Germinal center (tissue), 1 donor: ENCODE data around the gene EFCAB6.

Source experiments
- DNase-seq: peaks from one replicate; pipeline ENCODE4 v3.0.0; 2012; ENCODE audit warnings: mixed read lengths, low spot score

The EFCAB6 gene

GRCh38 chr22:43812149-43812842 is at the start of gene EFCAB6:
EFCAB6 (minus strand) TSS chr22:43812305; CDS start chr22:43782318, 29,987 bp downstream.
- peak; percentile 94 for DNase-seq

GRCh38 chr22:43861529-43861928 is 49.4 kb upstream of the EFCAB6 start:
- DNase-seq = no peak

- no peak for DNase-seq
These were observed 48.7 kb upstream of the EFCAB6 start for GRCh38 chr22:43860831-43861230.

- DNase-seq = no peak
These were observed 48.0 kb upstream of the EFCAB6 start for GRCh38 chr22:43860126-43860525.

GRCh38 chr22:43859621-43860020 is 47.5 kb upstream of the EFCAB6 start:
- no peak for DNase-seq

GRCh38 chr22:43859176-43859575 is 47.1 kb upstream of the EFCAB6 start:
- no peak for DNase-seq

GRCh38 chr22:43858156-43858895 is 46.2 kb upstream of the EFCAB6 start:
- no peak for DNase-seq

- DNase-seq = no peak
These were observed 45.3 kb upstream of the EFCAB6 start for GRCh38 chr22:43857367-43857766.

- no peak for DNase-seq
These were observed 43.3 kb upstream of the EFCAB6 start for GRCh38 chr22:43855431-43855830.

GRCh38 chr22:43854786-43855271 is 42.7 kb upstream of the EFCAB6 start:
- DNase-seq = no peak

GRCh38 chr22:43854121-43854785 is 42.1 kb upstream of the EFCAB6 start:
- DNase-seq = no peak

GRCh38 chr22:43853328-43853931 is 41.3 kb upstream of the EFCAB6 start:
- no peak for DNase-seq

GRCh38 chr22:43852573-43853327 is 40.6 kb upstream of the EFCAB6 start:
- no peak for DNase-seq

GRCh38 chr22:43851979-43852307 is 39.8 kb upstream of the EFCAB6 start:
- no peak for DNase-seq

- DNase-seq = no peak
These were observed 39.2 kb upstream of the EFCAB6 start for GRCh38 chr22:43851058-43851978.

- no peak for DNase-seq
These were observed 38.4 kb upstream of the EFCAB6 start for GRCh38 chr22:43850529-43850928.

- DNase-seq = no peak
These were observed 37.6 kb upstream of the EFCAB6 start for GRCh38 chr22:43849731-43850130.

- DNase-seq = no peak
These were observed 36.5 kb upstream of the EFCAB6 start for GRCh38 chr22:43848366-43849171.

- no peak for DNase-seq
These were observed 35.5 kb upstream of the EFCAB6 start for GRCh38 chr22:43847376-43848289.
